Measurements from ENCODE around the gene SPATA21.

The SPATA21 gene

GRCh38 chr1:16451841-16452528, 14.8 kb upstream of the SPATA21 start:
- Histone ChIP-seq H3K27me3 (replicated peaks; ENCODE audit: control insufficient read depth, insufficient read depth, low read length) (no peaks in the 10 kb centered on the region), H3K36me3 (ENCODE audit: control insufficient read depth, insufficient read depth, low read length) (peaks cover 38% of the 10 kb centered on the region), H3K4me3 (replicated peaks; ENCODE audit: low read depth, low read length) (peak overlapping the region; percentile 19; the same call in 1 of the 2 replicates)
- DNase-seq (ENCODE audit: extremely low read depth, insufficient read length), result peak; percentile 60
- no peak for TF ChIP-seq CTCF (IDR thresholded peaks at IDR 0.05; ENCODE audit: insufficient read depth, low read length, poor library complexity, severe bottlenecking)

GRCh38 chr1:16450863-16451481, 13.7 kb upstream of the SPATA21 start:
- no peak for DNase-seq (ENCODE audit: extremely low read depth, insufficient read length)
- peak overlapping the region; percentile 19 for H3K4me3 ChIP-seq (replicated peaks; ENCODE audit: low read depth, low read length)
- peaks cover 42% of the 10 kb centered on the region for H3K36me3 ChIP-seq (ENCODE audit: control insufficient read depth, insufficient read depth, low read length)
- no peak for TF ChIP-seq CTCF (IDR thresholded peaks at IDR 0.05; ENCODE audit: insufficient read depth, low read length, poor library complexity, severe bottlenecking)
- H3K27me3 ChIP-seq (replicated peaks; ENCODE audit: control insufficient read depth, insufficient read depth, low read length), result no peaks in the 10 kb centered on the region

- Histone ChIP-seq H3K36me3 (ENCODE audit: control insufficient read depth, insufficient read depth, low read length) (peaks cover 39% of the 10 kb centered on the region), H3K4me3 (replicated peaks; ENCODE audit: low read depth, low read length) (no peak overlapping the region), H3K27me3 (replicated peaks; ENCODE audit: control insufficient read depth, insufficient read depth, low read length) (no peaks in the 10 kb centered on the region)
- no peak for TF ChIP-seq CTCF (IDR thresholded peaks at IDR 0.05; ENCODE audit: insufficient read depth, low read length, poor library complexity, severe bottlenecking)
- DNase-seq (ENCODE audit: extremely low read depth, insufficient read length), result no peak
Measured at GRCh38 chr1:16449666-16450065, 12.4 kb upstream of the SPATA21 start.

GRCh38 chr1:16449065-16449464, 11.8 kb upstream of the SPATA21 start:
- Histone ChIP-seq H3K36me3 (ENCODE audit: control insufficient read depth, insufficient read depth, low read length) (peaks cover 41% of the 10 kb centered on the region), H3K4me3 (replicated peaks; ENCODE audit: low read depth, low read length) (no peak overlapping the region), H3K27me3 (replicated peaks; ENCODE audit: control insufficient read depth, insufficient read depth, low read length) (no peaks in the 10 kb centered on the region)
- no peak for DNase-seq (ENCODE audit: extremely low read depth, insufficient read length)
- TF ChIP-seq CTCF (IDR thresholded peaks at IDR 0.05; ENCODE audit: insufficient read depth, low read length, poor library complexity, severe bottlenecking), result no peak

- Histone ChIP-seq H3K36me3 (ENCODE audit: control insufficient read depth, insufficient read depth, low read length) (peaks cover 44% of the 10 kb centered on the region), H3K4me3 (replicated peaks; ENCODE audit: low read depth, low read length) (no peak overlapping the region), H3K27me3 (replicated peaks; ENCODE audit: control insufficient read depth, insufficient read depth, low read length) (no peaks in the 10 kb centered on the region)
- no peak for DNase-seq (ENCODE audit: extremely low read depth, insufficient read length)
- no peak for TF ChIP-seq CTCF (IDR thresholded peaks at IDR 0.05; ENCODE audit: insufficient read depth, low read length, poor library complexity, severe bottlenecking)
Measured at GRCh38 chr1:16447641-16448040, 10.4 kb upstream of the SPATA21 start.
